NCI-H187 (cell line): ENCODE data around the gene MAP7D2.

ENCODE experiments used
- DNase-seq, 2 experiments: peaks; one replicate each; lab custom pipeline; 2025; lab: John Stamatoyannopoulos, UW

Gene MAP7D2

DNA sequence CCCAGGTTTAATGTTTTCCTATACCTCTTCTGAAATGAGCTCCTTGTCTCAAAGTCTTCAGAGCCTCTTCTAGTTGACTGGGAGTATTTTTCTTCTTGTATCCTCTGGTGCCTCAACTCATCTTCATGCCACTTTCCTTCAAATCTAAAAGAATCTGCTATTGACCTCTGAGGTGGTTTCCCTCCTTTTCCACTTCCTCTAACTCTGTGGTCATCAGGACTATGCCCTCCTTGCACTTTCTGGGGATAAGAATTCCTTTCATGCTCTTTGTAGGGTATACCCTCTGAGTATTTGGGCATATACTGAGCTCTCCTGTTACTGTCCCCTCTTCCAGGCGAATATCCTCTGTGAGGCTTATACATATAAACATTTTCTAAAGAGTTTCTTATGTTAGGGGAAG is 150.7 kb downstream of the MAP7D2 start:
- no peak for DNase-seq

DNA sequence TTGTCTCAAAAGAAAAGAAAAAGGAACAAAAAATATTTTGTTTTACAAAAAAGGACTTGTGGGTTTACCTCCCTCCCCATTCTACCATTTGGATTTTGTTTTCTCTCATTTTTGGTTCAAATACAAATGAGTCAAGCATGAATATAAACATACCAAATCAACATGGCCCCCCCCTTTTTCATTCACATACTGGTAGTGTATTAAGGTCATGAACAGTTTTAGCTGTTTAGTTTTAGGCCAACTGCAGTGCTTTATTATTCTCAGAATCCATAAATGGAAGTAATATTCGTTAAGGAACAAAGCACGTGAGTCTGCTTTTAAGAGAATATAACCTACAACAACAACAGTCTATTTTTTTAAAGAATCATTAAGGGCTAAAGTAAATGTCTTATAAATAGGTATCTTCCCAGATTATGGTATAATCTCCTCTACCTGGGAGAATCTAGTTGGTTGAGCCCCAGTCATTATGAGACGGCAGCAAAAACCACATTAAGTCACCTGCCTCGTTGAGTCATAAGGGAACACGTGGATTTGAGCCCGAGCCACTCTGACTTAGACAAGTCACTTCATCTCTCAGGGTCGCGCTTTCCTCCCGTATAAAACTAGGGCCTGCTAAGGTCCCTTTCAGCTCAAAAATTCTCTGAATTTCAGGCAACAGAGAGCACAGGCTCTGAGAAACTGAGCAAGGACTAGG is 152.5 kb downstream of the MAP7D2 start:
- DNase-seq: no peak

DNA sequence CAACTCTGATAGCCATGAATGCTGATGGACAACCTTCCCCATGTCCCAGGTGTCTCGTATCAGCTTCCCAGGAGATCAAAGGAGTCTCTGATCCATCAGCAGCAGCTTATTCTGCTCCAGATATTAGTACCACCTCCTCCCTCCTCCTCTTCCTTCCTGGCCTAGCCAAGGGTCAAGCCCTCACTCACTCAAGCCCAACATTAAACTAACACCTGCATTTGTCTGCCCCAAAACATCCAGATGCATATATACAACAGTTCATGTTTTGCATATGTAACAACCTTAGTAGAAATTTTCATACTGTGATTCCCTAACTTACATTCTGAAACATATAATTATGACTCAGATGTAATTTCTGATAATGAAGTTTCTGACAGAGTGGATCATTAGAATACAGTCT is 155.8 kb downstream of the MAP7D2 start:
- no peak for DNase-seq

DNA sequence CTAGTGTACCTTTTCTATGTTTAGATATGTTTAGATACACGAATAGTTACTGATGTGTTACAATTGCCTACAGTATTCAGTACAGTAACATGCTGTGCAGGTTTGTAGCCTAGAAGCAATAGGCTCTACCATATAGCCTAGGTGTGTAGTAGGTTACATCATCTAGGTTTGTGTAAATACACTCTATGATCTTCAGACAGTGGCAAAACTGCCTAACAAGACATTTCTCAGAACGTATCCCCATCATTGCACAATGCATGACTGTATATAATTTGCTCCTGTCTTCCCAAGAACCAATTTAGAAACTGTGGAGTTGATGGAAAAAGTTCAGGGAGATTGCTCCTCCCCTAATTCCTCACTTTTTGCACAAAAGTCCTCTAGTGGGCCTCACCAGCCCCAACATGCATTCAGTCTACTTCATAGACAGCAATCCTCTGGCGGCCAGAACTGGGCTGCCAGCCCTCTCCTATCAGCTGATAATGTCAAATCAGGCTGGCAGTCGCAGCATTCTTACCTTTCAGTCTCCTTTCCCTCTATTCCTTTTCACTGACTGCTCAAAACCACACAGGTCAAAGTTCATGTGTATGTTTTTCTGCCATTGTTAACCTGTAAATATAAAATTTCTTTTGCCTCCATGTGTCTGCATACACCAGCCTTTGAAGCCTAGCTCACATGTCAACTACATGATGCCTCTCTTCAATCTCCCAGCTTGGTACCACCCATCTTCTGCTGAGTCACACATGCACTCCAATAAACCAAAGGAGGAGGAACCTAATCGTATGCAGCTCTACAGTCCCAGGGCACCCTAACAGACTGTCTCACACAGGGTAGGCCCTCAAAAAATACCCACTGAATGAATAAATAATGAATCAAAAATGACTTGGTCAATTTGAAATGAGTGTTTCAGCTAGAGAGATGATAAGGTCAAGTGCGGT is 157.9 kb downstream of the MAP7D2 start:
- no peak for DNase-seq

GRCh38 chrX:19956923-19957322 is 159.8 kb downstream of the MAP7D2 start:
- DNase-seq: no peak
